Heart right ventricle (tissue), 16 donors: ENCODE data around the gene FAM170A. TPM values are rescaled to one million over a fixed set of nuclear protein-coding genes. Genes with fewer than 3 reads are reported as not detected.
A peak's percentile ranks its signal among the peaks of the same experiment; 100 is the strongest.

ENCODE experiments used
- ATAC-seq, 8 donors: fragments of 200-7000 bp; cut with Tn5 transposase; one replicate each; pipeline ENCODE4 v1.9.1; 2020; ENCODE audit warnings: mild to moderate bottlenecking in 8 of 8, moderate library complexity in 8 of 8, moderate number of reproducible peaks in 1 of 8
- DNase-seq, 2 donors: peaks; one replicate each; pipeline ENCODE4 v3.0.0-alpha.2; 2020
- H3K27ac ChIP-seq, 10 donors: fragments of 200-600 bp; sonication (generic) in 2 of 10; one replicate each; pipeline versions ENCODE4 v1.5.0 to v1.8.0; 2020 to 2022; ENCODE audit warnings: mild to moderate bottlenecking in 3 of 10
- H3K27me3 ChIP-seq, 7 donors: fragments of 200-600 bp; one replicate each; pipeline ENCODE4 v1.8.0; 2021 to 2022; ENCODE audit warnings: mild to moderate bottlenecking in 2 of 7
- H3K36me3 ChIP-seq, 9 donors: fragments of 200-600 bp; sonication (generic) in 1 of 9; one replicate each; pipeline versions ENCODE4 v1.5.0 to v1.8.0; 2020 to 2022; ENCODE audit warnings: mild to moderate bottlenecking in 2 of 9
- H3K4me1 ChIP-seq, 9 donors: fragments of 200-600 bp; sonication (generic) in 1 of 9; one replicate each; pipeline versions ENCODE4 v1.5.0 to v1.8.0; 2020 to 2022; ENCODE audit warnings: mild to moderate bottlenecking in 4 of 9
- H3K4me3 ChIP-seq, 10 donors: fragments of 200-600 bp; sonication (generic) in 2 of 10; one replicate each; pipeline versions ENCODE4 v1.5.0 to v1.8.0; 2020 to 2022; ENCODE audit warnings: mild to moderate bottlenecking in 7 of 10, moderate library complexity in 2 of 10
- H3K9me3 ChIP-seq, 11 donors: fragments of 200-600 bp in 10 of 11; sonication (generic) in 2 of 11; one replicate each; pipeline versions ENCODE4 v1.5.0 to v1.8.0; 2013 to 2022; ENCODE audit warnings: mild to moderate bottlenecking in 2 of 11, control low read depth in 1 of 11, moderate library complexity in 1 of 11
- WGBS, 2 donors: extraction: QIAGEN DNeasy Blood & Tissue Kit; methylation state at CpG; one replicate each; pipeline ENCODE4 v1.1.7; 2013; ENCODE audit warnings: inconsistent platforms in 1 of 2; 5-methylcytosine and 5-hydroxymethylcytosine counted together
- intact Hi-C, 10 donors: fragments of 100-400 bp; cut with DNase I; formaldehyde crosslinking; loops; one replicate each; pipeline versions ENCODE4 v1.11.1 to v1.14.2; 2022
- polyA plus RNA-seq, 2 donors: library from polyadenylated mRNA; stranded (reverse); fragments of 200-250 nt; gene quantifications; one replicate each; pipeline ENCODE4 v1.2.3, GENCODE V29; 2013
- total RNA-seq, 10 donors: library from RNA; stranded (reverse); fragmentation: NEBNext Ultra II Directional in 3 of 10; extraction: Animal tissue kit (Norgen Biotek cat#: 25700) in 3 of 10; gene quantifications; one replicate each; pipeline versions ENCODE4 v1.2.1 to v1.2.4, GENCODE V29; 2021 to 2023
- TF ChIP-seq, protein P1 (sequence below), 9 donors: fragments of 200-600 bp; sonication (generic) in 2 of 9; IDR thresholded peaks; one replicate each; pipeline versions ENCODE4 v1.5.0 to v1.8.0; 2021 to 2022; ENCODE audit warnings: antibody characterized with exemption in 9 of 9, mild to moderate bottlenecking in 5 of 9, moderate library complexity in 1 of 9
- donor health status: Arrhythmogenic right ventricular cardiomyopathy.
- donor health status: ischemic (EF 13 %, LVEDD 7.1; RV severe dilation, severe dysfunction).
- donor health status: healthy with polysubstance abuse.
- donor health status: DM: no; HTN: yes; CAD: no.
- donor health status: DM: no; HTN: no; CAD: no.
- donor health status: ischemic (EF 25% LVEDD 6.9; RV normal size, moderate dysfunction).
- donor health status: ischemic (EF 25% LVEDD 5.7; RV mildly dilated, moderate dysfunction).
- donor health status: healthy.
- donor health status: DM: yes; HTN: yes; CAD: no.
- donor health status: Ischemic cardiomyopathy.
- donor health status: ischemic (EF 35%, LVEDD 5.7; RV mildly dilated, moderate dysfunction).
- donor health status: nonischemic (EF 11% LVEDD 7.7; RV severe dilation, severe dysfunction).
- donor health status: DM: yes; HTN: yes; CAD: no.
- donor health status: PGD.
- donor health status: ischemic (EF 29% LVEDD 5.4; RV normal size, mild dysfunction).
- donor health status: nonischemic (EF 23%, LVEDD 6.1; RV moderate dilation, normal function).

Gene FAM170A
- total and polyA plus RNA-seq, 12 donors: not detected

- ATAC-seq: peak in 1 of 8 donors; percentile 17
- TF ChIP-seq, protein P1, sequence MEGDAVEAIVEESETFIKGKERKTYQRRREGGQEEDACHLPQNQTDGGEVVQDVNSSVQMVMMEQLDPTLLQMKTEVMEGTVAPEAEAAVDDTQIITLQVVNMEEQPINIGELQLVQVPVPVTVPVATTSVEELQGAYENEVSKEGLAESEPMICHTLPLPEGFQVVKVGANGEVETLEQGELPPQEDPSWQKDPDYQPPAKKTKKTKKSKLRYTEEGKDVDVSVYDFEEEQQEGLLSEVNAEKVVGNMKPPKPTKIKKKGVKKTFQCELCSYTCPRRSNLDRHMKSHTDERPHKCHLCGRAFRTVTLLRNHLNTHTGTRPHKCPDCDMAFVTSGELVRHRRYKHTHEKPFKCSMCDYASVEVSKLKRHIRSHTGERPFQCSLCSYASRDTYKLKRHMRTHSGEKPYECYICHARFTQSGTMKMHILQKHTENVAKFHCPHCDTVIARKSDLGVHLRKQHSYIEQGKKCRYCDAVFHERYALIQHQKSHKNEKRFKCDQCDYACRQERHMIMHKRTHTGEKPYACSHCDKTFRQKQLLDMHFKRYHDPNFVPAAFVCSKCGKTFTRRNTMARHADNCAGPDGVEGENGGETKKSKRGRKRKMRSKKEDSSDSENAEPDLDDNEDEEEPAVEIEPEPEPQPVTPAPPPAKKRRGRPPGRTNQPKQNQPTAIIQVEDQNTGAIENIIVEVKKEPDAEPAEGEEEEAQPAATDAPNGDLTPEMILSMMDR (IDR thresholded peaks at IDR 0.05): no peak
- H3K4me1 ChIP-seq: no peaks in the 10 kb centered on the region
- intact Hi-C loops: no loop called here
- H3K36me3 ChIP-seq: no peaks in the 10 kb centered on the region
- DNase-seq: no peak
- H3K27ac ChIP-seq: no peak overlapping the region
- H3K27me3 ChIP-seq: no peaks in the 10 kb centered on the region
- 67 to 71% methylated on average over 2 of the region's 2 CpGs for WGBS, 2 donors
- no peaks in the 10 kb centered on the region for H3K9me3 ChIP-seq
- no peak overlapping the region for H3K4me3 ChIP-seq
Measured at GRCh38 chr5:119681734-119682133, 52.4 kb downstream of the FAM170A start.

DNA sequence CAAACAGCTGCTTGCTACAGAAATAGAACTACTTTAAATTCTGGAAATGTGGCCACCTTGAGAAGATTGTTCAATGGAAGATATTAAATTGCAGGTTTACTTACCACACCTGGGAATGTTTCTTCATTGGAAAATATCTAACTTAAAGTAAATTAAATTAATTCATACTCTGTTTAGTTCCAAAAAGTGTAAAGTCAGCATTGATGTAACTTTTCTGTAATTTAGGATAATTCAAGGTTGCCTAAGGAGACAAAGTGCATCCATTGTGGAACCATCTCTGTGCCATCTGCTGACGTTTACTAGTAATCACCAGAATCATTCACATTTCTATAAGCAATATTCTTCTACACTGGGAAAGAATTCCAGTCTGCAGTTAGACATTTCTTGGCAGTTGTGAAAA, 53.0 kb downstream of the FAM170A start:
- H3K4me1 ChIP-seq: no peaks in the 10 kb centered on the region
- intact Hi-C loops: no loop called here

More for the DNA sequence above, 53.0 kb downstream of the FAM170A start:
- no peak overlapping the region for H3K4me3 ChIP-seq
- H3K27me3 ChIP-seq: no peaks in the 10 kb centered on the region
- 80 to 96% methylated on average over 1 of the region's 1 CpG for WGBS, 2 donors
- DNase-seq: no peak
- no peak for ATAC-seq
- H3K27ac ChIP-seq: no peak overlapping the region
- no peaks in the 10 kb centered on the region for H3K9me3 ChIP-seq
- H3K36me3 ChIP-seq: no peaks in the 10 kb centered on the region
- TF ChIP-seq, protein P1 (IDR thresholded peaks at IDR 0.05): no peak

Other genes with a start within 250 kb of the FAM170A start
- gene HSD17B4, start 177.1 kb upstream of the FAM170A start, total RNA-seq: 100 to 1,000 TPM; 193 to 325 (median 216) TPM
- 100 to 1,000 TPM; 130 to 217 TPM for gene HSD17B4, start 177.1 kb upstream of the FAM170A start, polyA plus RNA-seq